Left ventricle myocardium inferior (tissue), 1 donor: Measurements from ENCODE around the gene NBAS. TPM values are rescaled to one million over a fixed set of nuclear protein-coding genes. Genes with fewer than 3 reads are reported as not detected.

Experiments
- DNase-seq: peaks from one replicate; pipeline ENCODE4 v3.0.0-alpha.2; 2020
- H3K27ac ChIP-seq: fragments of 200-600 bp; replicated peaks from 2 replicates; pipeline ENCODE4 v1.8.0; 2021
- H3K27me3 ChIP-seq: fragments of 200-600 bp; 2 replicates; pipeline ENCODE4 v1.8.0; 2021; ENCODE audit warnings: low read depth
- H3K36me3 ChIP-seq: fragments of 200-600 bp; 2 replicates; pipeline ENCODE4 v1.8.0; 2021
- H3K4me1 ChIP-seq: fragments of 200-600 bp; 2 replicates; pipeline ENCODE4 v1.8.0; 2021
- H3K4me3 ChIP-seq: fragments of 200-600 bp; 2 replicates; pipeline ENCODE4 v1.8.0; 2021; ENCODE audit warnings: mild to moderate bottlenecking, moderate library complexity
- H3K9me3 ChIP-seq: fragments of 200-600 bp; replicated peaks from 2 replicates; pipeline ENCODE4 v1.8.0; 2021
- CTCF ChIP-seq: fragments of 200-600 bp; IDR thresholded peaks from 2 replicates; pipeline ENCODE4 v1.8.0; 2021; ENCODE audit warnings: antibody characterized with exemption, mild to moderate bottlenecking, borderline replicate concordance
- intact Hi-C: fragments of 100-400 bp; cut with micrococcal nuclease; formaldehyde crosslinking; loops from one replicate; pipeline ENCODE4 v1.11.0; 2022
- total RNA-seq: library from RNA; stranded (reverse); fragmentation: NEBNext Ultra II Directional; extraction: Animal tissue kit (Norgen Biotek cat#: 25700); gene quantifications from one replicate; pipeline ENCODE4 v1.2.1, GENCODE V29; 2021
- donor health status: DM: no; HTN: yes; CAD: no; lungs with severe emphysema.

The NBAS gene
- total RNA-seq, 1 donor from 2014 or later = 50.6 TPM

GRCh38 chr2:15142069-15142689, 419.0 kb downstream of the NBAS start:
- no peaks in the 10 kb centered on the region for H3K27me3 ChIP-seq
- DNase-seq = no peak
- H3K27ac ChIP-seq = no peak overlapping the region
- TF ChIP-seq CTCF = no peak
- intact Hi-C loops = no loop called here
- no peaks in the 10 kb centered on the region for H3K4me1 ChIP-seq
- peaks cover 13% of the 10 kb centered on the region for H3K9me3 ChIP-seq
- no peaks in the 10 kb centered on the region for H3K36me3 ChIP-seq
- no peak overlapping the region for H3K4me3 ChIP-seq

GRCh38 chr2:15141211-15141610, 419.9 kb downstream of the NBAS start:
- H3K27me3 ChIP-seq = no peaks in the 10 kb centered on the region
- H3K36me3 ChIP-seq = no peaks in the 10 kb centered on the region
- no peak overlapping the region for H3K27ac ChIP-seq
- H3K4me1 ChIP-seq = no peaks in the 10 kb centered on the region
- intact Hi-C loops = no loop called here
- TF ChIP-seq CTCF = no peak
- H3K9me3 ChIP-seq = peaks cover 13% of the 10 kb centered on the region
- DNase-seq = no peak
- no peak overlapping the region for H3K4me3 ChIP-seq

DNA sequence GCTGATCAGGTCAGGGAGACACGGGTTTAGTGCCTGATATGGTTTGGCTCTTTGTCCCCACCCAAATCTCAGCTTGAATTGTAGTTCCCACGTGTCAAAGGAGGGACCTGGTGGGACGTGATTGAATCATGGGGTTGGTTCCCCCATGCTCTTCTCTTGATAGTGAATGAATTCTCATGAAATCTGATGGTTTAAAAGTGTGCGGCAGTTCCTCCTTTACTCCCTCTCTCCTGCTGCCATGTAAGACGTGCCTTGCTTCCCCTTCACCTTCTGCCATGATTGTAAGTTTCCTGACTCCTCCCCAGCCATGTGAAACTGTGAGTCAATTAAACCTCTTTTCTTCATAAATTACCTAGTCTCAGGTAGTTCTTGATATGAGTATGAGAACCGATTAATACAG, 424.5 kb downstream of the NBAS start:
- DNase-seq = no peak
- Histone ChIP-seq H3K36me3 (no peaks in the 10 kb centered on the region), H3K27me3 (no peaks in the 10 kb centered on the region), H3K9me3 (peaks cover 13% of the 10 kb centered on the region), H3K4me1 (no peaks in the 10 kb centered on the region), H3K27ac (no peak overlapping the region), H3K4me3 (no peak overlapping the region)
- TF ChIP-seq CTCF = no peak
- intact Hi-C loops = no loop called here

GRCh38 chr2:15134957-15135356, 426.2 kb downstream of the NBAS start:
- no peaks in the 10 kb centered on the region for H3K27me3 ChIP-seq
- no peaks in the 10 kb centered on the region for H3K36me3 ChIP-seq
- H3K4me3 ChIP-seq = no peak overlapping the region
- no peak overlapping the region for H3K27ac ChIP-seq
- H3K4me1 ChIP-seq = no peaks in the 10 kb centered on the region
- intact Hi-C loops = no loop called here
- peaks cover 6% of the 10 kb centered on the region for H3K9me3 ChIP-seq
- no peak for DNase-seq
- no peak for TF ChIP-seq CTCF

GRCh38 chr2:15133461-15133860, 427.7 kb downstream of the NBAS start:
- Histone ChIP-seq H3K4me1 (no peaks in the 10 kb centered on the region), H3K36me3 (no peaks in the 10 kb centered on the region), H3K27ac (no peak overlapping the region), H3K9me3 (no peaks in the 10 kb centered on the region), H3K4me3 (no peak overlapping the region), H3K27me3 (no peaks in the 10 kb centered on the region)
- intact Hi-C loops = no loop called here
- DNase-seq = no peak
- TF ChIP-seq CTCF = no peak
